HEK293 (cell line): Measurements from ENCODE around the gene ACIN1.

Experiments used
- GLIS2 ChIP-seq: fragments of 450-650 bp; formaldehyde crosslinking; IDR thresholded peaks from 2 replicates; pipeline ENCODE4 v1.5.1; 2016; ENCODE audit warnings: missing biosample characterization, missing genetic modification characterization
- KLF1 ChIP-seq: fragments of 450-650 bp; formaldehyde crosslinking; IDR thresholded peaks from 2 replicates; pipeline ENCODE4 v1.5.1; 2016; ENCODE audit warnings: missing biosample characterization, missing genetic modification characterization
- KLF10 ChIP-seq: fragments of 450-650 bp; IDR thresholded peaks from 2 replicates; pipeline ENCODE4 v1.5.1; 2018; ENCODE audit warnings: missing biosample characterization, mild to moderate bottlenecking, missing genetic modification characterization
- KLF16 ChIP-seq: fragments of 450-650 bp; formaldehyde crosslinking; IDR thresholded peaks from 2 replicates; pipeline ENCODE4 v1.5.1; 2017; ENCODE audit warnings: missing biosample characterization, missing genetic modification characterization
- KLF7 ChIP-seq: fragments of 450-650 bp; formaldehyde crosslinking; IDR thresholded peaks from 2 replicates; pipeline ENCODE4 v1.5.1; 2016; ENCODE audit warnings: missing biosample characterization, missing genetic modification characterization, borderline replicate concordance
- MZF1 ChIP-seq: fragments of 450-650 bp; formaldehyde crosslinking; IDR thresholded peaks from 2 replicates; pipeline ENCODE4 v1.5.1; 2017; ENCODE audit warnings: missing biosample characterization, missing genetic modification characterization, borderline replicate concordance
- OSR2 ChIP-seq: fragments of 450-650 bp; formaldehyde crosslinking; IDR thresholded peaks from 2 replicates; pipeline ENCODE4 v1.5.1; 2016; ENCODE audit warnings: missing biosample characterization, missing genetic modification characterization
- PATZ1 ChIP-seq: fragments of 450-650 bp; formaldehyde crosslinking; IDR thresholded peaks from 2 replicates; pipeline ENCODE4 v1.5.1; 2016; ENCODE audit warnings: missing biosample characterization, missing genetic modification characterization
- SP3 ChIP-seq: fragments of 450-650 bp; formaldehyde crosslinking; IDR thresholded peaks from 2 replicates; pipeline ENCODE4 v1.5.1; 2016; ENCODE audit warnings: missing biosample characterization, missing genetic modification characterization
- ZBTB44 ChIP-seq: fragments of 450-650 bp; IDR thresholded peaks from 2 replicates; pipeline ENCODE4 v1.5.1; 2018; ENCODE audit warnings: missing biosample characterization, mild to moderate bottlenecking, missing genetic modification characterization
- ZEB2 ChIP-seq: fragments of 450-650 bp; formaldehyde crosslinking; IDR thresholded peaks from 2 replicates; pipeline ENCODE4 v1.5.1; 2016; ENCODE audit warnings: missing biosample characterization, missing genetic modification characterization
- ZIC2 ChIP-seq: fragments of 450-650 bp; formaldehyde crosslinking; IDR thresholded peaks from 2 replicates; pipeline ENCODE4 v1.5.1; 2016; ENCODE audit warnings: missing biosample characterization, missing genetic modification characterization
- ZNF175 ChIP-seq: fragments of 450-650 bp; formaldehyde crosslinking; IDR thresholded peaks from 2 replicates; pipeline ENCODE4 v1.5.1; 2016; ENCODE audit warnings: missing biosample characterization, missing genetic modification characterization
- ZNF324 ChIP-seq: fragments of 450-650 bp; formaldehyde crosslinking; IDR thresholded peaks from 2 replicates; pipeline ENCODE4 v1.5.1; 2016; ENCODE audit warnings: missing biosample characterization, missing genetic modification characterization
- ZNF423 ChIP-seq: fragments of 450-650 bp; formaldehyde crosslinking; IDR thresholded peaks from 2 replicates; pipeline ENCODE4 v1.5.1; 2016; ENCODE audit warnings: missing biosample characterization, missing genetic modification characterization
- ZNF433 ChIP-seq: fragments of 450-650 bp; formaldehyde crosslinking; IDR thresholded peaks from 2 replicates; pipeline ENCODE4 v1.5.1; 2016; ENCODE audit warnings: missing biosample characterization, missing genetic modification characterization, low read depth
- ZNF449 ChIP-seq: fragments of 450-650 bp; formaldehyde crosslinking; IDR thresholded peaks from 2 replicates; pipeline ENCODE4 v1.5.1; 2017; ENCODE audit warnings: missing biosample characterization, mild to moderate bottlenecking, missing genetic modification characterization, moderate library complexity
- ZNF518A ChIP-seq: fragments of 450-650 bp; formaldehyde crosslinking; conservative IDR thresholded peaks from 2 replicates; pipeline ENCODE4 v1.5.1; 2016; ENCODE audit warnings: low read depth, missing biosample characterization, missing genetic modification characterization
- ZNF580 ChIP-seq: fragments of 450-650 bp; formaldehyde crosslinking; IDR thresholded peaks from 2 replicates; pipeline ENCODE4 v1.5.1; 2016; ENCODE audit warnings: missing biosample characterization, missing genetic modification characterization
- ZNF610 ChIP-seq: fragments of 450-650 bp; formaldehyde crosslinking; IDR thresholded peaks from 2 replicates; pipeline ENCODE4 v1.5.1; 2016; ENCODE audit warnings: missing biosample characterization, missing genetic modification characterization, borderline replicate concordance
- ZNF645 ChIP-seq: fragments of 450-650 bp; formaldehyde crosslinking; IDR thresholded peaks from 2 replicates; pipeline ENCODE4; 2016; ENCODE audit warnings: missing biosample characterization, missing genetic modification characterization
- ZNF654 ChIP-seq: fragments of 450-650 bp; formaldehyde crosslinking; IDR thresholded peaks from 2 replicates; pipeline ENCODE4 v1.5.1; 2016; ENCODE audit warnings: low read depth, missing biosample characterization, missing genetic modification characterization
- ZNF692 ChIP-seq: fragments of 450-650 bp; formaldehyde crosslinking; IDR thresholded peaks from 2 replicates; pipeline ENCODE4 v1.5.1; 2016; ENCODE audit warnings: missing biosample characterization, missing genetic modification characterization
- ZNF76 ChIP-seq: fragments of 450-650 bp; formaldehyde crosslinking; IDR thresholded peaks from 2 replicates; pipeline ENCODE4; 2016; ENCODE audit warnings: low read depth, missing biosample characterization, missing genetic modification characterization, borderline replicate concordance
- ZSCAN30 ChIP-seq: fragments of 450-650 bp; IDR thresholded peaks from 2 replicates; pipeline ENCODE4 v1.5.1; 2018; ENCODE audit warnings: missing biosample characterization, mild to moderate bottlenecking, missing genetic modification characterization, moderate library complexity
- ZXDB ChIP-seq: fragments of 450-650 bp; formaldehyde crosslinking; IDR thresholded peaks from 2 replicates; pipeline ENCODE4 v1.5.1; 2016; ENCODE audit warnings: missing biosample characterization, missing genetic modification characterization

The ACIN1 gene

GRCh38 chr14:23071244-23071920, 23.6 kb downstream of the ACIN1 start (continued):
- TF ChIP-seq ZNF518A (tag by site-specific recombination) (no peak), MZF1 (0 out of 2 replicates have a peak, but pooled peaks have one; percentile 19), ZBTB44 (tag by site-specific recombination) (0 out of 2 replicates have a peak, but pooled peaks have one; percentile 51), ZNF76 (tag by site-specific recombination) (peak; percentile 88), ZXDB (peak; percentile 64), ZNF692 (tag by site-specific recombination) (peak; percentile 38; the same call in 1 of the 2 replicates), ZNF580 (tag by site-specific recombination) (0 out of 2 replicates have a peak, but pooled peaks have one; percentile 6), ZNF645 (tag by site-specific recombination) (no peak), ZEB2 (tag by site-specific recombination) (0 out of 2 replicates have a peak, but pooled peaks have one; percentile 47), PATZ1 (tag by site-specific recombination) (peak; percentile 94), OSR2 (tag by site-specific recombination) (peak; percentile 91), ZNF324 (tag by site-specific recombination) (peak; percentile 25; the same call in 1 of the 2 replicates), ZIC2 (tag by site-specific recombination) (peak; percentile 92), ZNF654 (tag by site-specific recombination) (no peak), GLIS2 (tag by site-specific recombination) (peak; percentile 97), ZNF433 (tag by site-specific recombination) (no peak), KLF7 (tag by site-specific recombination) (peak; percentile 27; the same call in 1 of the 2 replicates), KLF10 (peak; percentile 45; the same call in 1 of the 2 replicates), ZNF175 (tag by site-specific recombination) (no peak), ZNF423 (peak; percentile 95), ZSCAN30 (tag by site-specific recombination) (peak; percentile 100), KLF1 (tag by site-specific recombination) (peak; percentile 67; the same call in 1 of the 2 replicates), SP3 (tag by site-specific recombination) (peak; percentile 82), ZNF449 (peak; percentile 34; the same call in 1 of the 2 replicates), ZNF610 (tag by site-specific recombination) (peak; percentile 77), KLF16 (peak; percentile 44; the same call in 1 of the 2 replicates)
